Mesothelial cell of epicardium (in vitro differentiated cells): ENCODE results near the gene FABP1. TPM values are rescaled to one million over a fixed set of nuclear protein-coding genes. Genes with fewer than 3 reads are reported as not detected.

Experiments used
- DNase-seq, 2 experiments: peaks; one replicate each; pipeline ENCODE4 v3.0.0; 2021; ENCODE audit warnings: low spot score in 2 of 2; ENCODE audit not compliant: unreplicated experiment in 2 of 2
- H3K27ac Mint-ChIP-seq: 2 replicates; pipeline ENCODE4 v1.8.0; 2021; ENCODE audit warnings: mixed read lengths
- H3K27me3 Mint-ChIP-seq: 2 replicates; pipeline ENCODE4 v1.8.0; 2021; ENCODE audit warnings: low read depth, mixed read lengths
- H3K36me3 Mint-ChIP-seq: 2 replicates; pipeline ENCODE4 v1.8.0; 2021; ENCODE audit warnings: mixed read lengths
- H3K4me1 Mint-ChIP-seq: 2 replicates; pipeline ENCODE4 v1.8.0; 2021; ENCODE audit warnings: mixed read lengths
- H3K4me3 Mint-ChIP-seq: 2 replicates; pipeline ENCODE4 v1.8.0; 2021; ENCODE audit warnings: mild to moderate bottlenecking, moderate library complexity, mixed read lengths
- H3K9me3 Mint-ChIP-seq: 2 replicates; pipeline ENCODE4 v1.8.0; 2021; ENCODE audit warnings: mixed read lengths
- CTCF ChIP-seq: fragments of 200-600 bp; sonication (generic); IDR thresholded peaks from one replicate; pipeline ENCODE4 v1.5.0; 2021; ENCODE audit warnings: antibody characterized with exemption; ENCODE audit not compliant: unreplicated experiment
- total RNA-seq: library from RNA; stranded (reverse); gene quantifications from 3 replicates; pipeline ENCODE4 v1.2.1, GENCODE V29; 2021

Gene FABP1
- total RNA-seq, 1 donor from 2014 or later, result 1.0 TPM

DNA sequence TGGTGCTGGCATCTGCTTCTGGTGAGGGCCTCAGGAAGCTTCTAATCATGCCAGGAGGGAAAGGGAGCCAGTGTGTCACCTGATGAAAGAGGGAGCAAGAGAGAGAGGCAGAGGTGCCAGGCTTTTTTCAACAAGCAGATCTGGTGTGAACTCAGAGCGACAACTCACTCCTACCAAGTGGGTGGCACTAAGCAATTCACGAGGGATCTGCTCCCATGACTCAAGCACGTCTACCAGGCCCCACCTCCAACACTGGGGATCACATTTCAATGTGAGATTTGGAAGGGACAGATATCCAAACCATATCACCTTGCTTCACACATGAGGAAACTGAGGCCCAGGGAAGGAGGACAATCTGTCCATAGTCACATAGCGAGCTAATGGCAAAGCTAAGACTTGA lies 19.1 kb downstream of the FABP1 start:
- no peaks in the 10 kb centered on the region for H3K36me3 Mint-ChIP-seq
- no peak for DNase-seq
- no peaks in the 10 kb centered on the region for H3K4me1 Mint-ChIP-seq
- H3K27me3 Mint-ChIP-seq, result peaks cover 5% of the 10 kb centered on the region
- H3K4me3 Mint-ChIP-seq, result no peak overlapping the region
- H3K9me3 Mint-ChIP-seq, result no peaks in the 10 kb centered on the region
- no peak for TF ChIP-seq CTCF
- H3K27ac Mint-ChIP-seq, result no peak overlapping the region

DNA sequence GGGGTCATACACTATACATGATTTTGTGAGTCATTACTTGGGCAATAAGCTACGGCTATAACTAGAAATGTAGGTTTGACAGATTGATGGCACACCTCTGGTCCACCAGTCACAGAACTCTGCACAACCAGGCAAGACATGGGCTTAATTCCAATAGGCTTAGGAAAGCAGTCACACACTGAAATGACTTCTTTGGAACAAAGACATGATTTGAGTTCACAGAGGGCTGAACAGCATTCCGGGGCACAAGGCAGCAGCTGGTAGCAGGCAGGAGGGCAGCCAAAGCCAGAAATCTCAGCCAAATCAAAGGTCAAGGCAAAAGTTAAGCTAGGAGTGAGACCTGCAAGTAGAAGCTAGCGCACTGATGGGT lies 27.4 kb downstream of the FABP1 start:
- H3K27me3 Mint-ChIP-seq, result peaks cover 21% of the 10 kb centered on the region
- no peaks in the 10 kb centered on the region for H3K36me3 Mint-ChIP-seq
- no peak overlapping the region for H3K27ac Mint-ChIP-seq
- no peak for TF ChIP-seq CTCF
- H3K4me3 Mint-ChIP-seq, result no peak overlapping the region
- H3K9me3 Mint-ChIP-seq, result no peaks in the 10 kb centered on the region
- H3K4me1 Mint-ChIP-seq, result no peaks in the 10 kb centered on the region
- DNase-seq, result no peak

DNA sequence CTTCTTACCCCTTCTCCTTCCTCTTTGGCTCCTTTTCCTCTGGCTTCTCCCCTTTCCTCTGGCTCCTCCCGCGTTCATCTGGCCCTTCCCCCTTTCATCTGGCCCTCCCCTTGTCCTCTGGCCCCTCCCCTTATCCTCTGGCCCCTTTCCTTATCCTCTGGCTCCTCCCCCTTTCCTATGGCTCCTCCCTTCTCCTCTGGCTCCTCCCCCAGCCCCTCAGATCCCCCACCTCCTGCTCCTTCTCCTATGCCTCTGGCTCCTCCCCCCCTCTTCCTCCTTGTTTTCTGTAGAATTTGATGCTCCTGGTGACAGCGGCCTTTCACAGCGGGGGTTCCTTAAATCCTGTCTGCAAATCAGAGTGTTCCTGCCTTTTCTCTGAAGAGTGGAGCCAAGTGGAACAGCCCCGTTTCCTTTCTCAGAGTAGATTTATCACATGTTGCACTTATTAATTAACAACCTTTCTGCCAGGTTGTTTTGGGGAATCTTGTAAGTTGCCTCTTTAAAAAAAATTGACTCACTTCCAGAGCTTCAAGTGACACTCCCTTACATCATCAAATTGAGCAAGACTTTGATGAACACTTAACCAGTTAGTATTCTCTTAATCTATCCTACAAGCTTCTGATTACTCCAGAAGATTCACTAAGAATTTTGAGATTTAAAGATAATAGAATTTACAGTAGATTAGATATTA lies 27.9 kb downstream of the FABP1 start:
- no peak overlapping the region for H3K4me3 Mint-ChIP-seq
- H3K4me1 Mint-ChIP-seq, result no peaks in the 10 kb centered on the region
- H3K9me3 Mint-ChIP-seq, result no peaks in the 10 kb centered on the region
- H3K36me3 Mint-ChIP-seq, result no peaks in the 10 kb centered on the region
- no peak for TF ChIP-seq CTCF
- no peak for DNase-seq
- H3K27me3 Mint-ChIP-seq, result peaks cover 23% of the 10 kb centered on the region
- no peak overlapping the region for H3K27ac Mint-ChIP-seq

GRCh38 chr2:88098558-88098900 lies 29.3 kb downstream of the FABP1 start:
- peaks cover 23% of the 10 kb centered on the region for H3K27me3 Mint-ChIP-seq
- H3K4me1 Mint-ChIP-seq, result no peaks in the 10 kb centered on the region
- DNase-seq, result no peak
- no peak overlapping the region for H3K4me3 Mint-ChIP-seq
- no peak for TF ChIP-seq CTCF
- H3K9me3 Mint-ChIP-seq, result no peaks in the 10 kb centered on the region
- no peaks in the 10 kb centered on the region for H3K36me3 Mint-ChIP-seq
- H3K27ac Mint-ChIP-seq, result no peak overlapping the region

GRCh38 chr2:88097891-88098557 lies 29.8 kb downstream of the FABP1 start:
- TF ChIP-seq CTCF, result no peak
- peaks cover 21% of the 10 kb centered on the region for H3K27me3 Mint-ChIP-seq
- H3K4me3 Mint-ChIP-seq, result no peak overlapping the region
- no peaks in the 10 kb centered on the region for H3K4me1 Mint-ChIP-seq
- no peaks in the 10 kb centered on the region for H3K9me3 Mint-ChIP-seq
- H3K36me3 Mint-ChIP-seq, result no peaks in the 10 kb centered on the region
- no peak for DNase-seq
- H3K27ac Mint-ChIP-seq, result no peak overlapping the region
